LNCAP (cell line): ENCODE data around the gene HES6.

Source experiments
- CTCF ChIP-seq: fragments of 450-650 bp; IDR thresholded peaks from 2 replicates; pipeline ENCODE4 v1.5.1; 2017; ENCODE audit warnings: mild to moderate bottlenecking

HES6 gene

GRCh38 chr2:238278626-238279323 lies 38.9 kb upstream of the HES6 start:
- no peak for TF ChIP-seq CTCF

GRCh38 chr2:238277695-238278094 lies 37.9 kb upstream of the HES6 start:
- TF ChIP-seq CTCF, result no peak; the same call in 1 of the 2 replicates

GRCh38 chr2:238274152-238274865 lies 34.5 kb upstream of the HES6 start:
- no peak for TF ChIP-seq CTCF

GRCh38 chr2:238272156-238272555 lies 32.3 kb upstream of the HES6 start:
- TF ChIP-seq CTCF, result no peak

- no peak for TF ChIP-seq CTCF
Measured at GRCh38 chr2:238271061-238271554, 31.3 kb upstream of the HES6 start.

GRCh38 chr2:238270606-238271005 lies 30.8 kb upstream of the HES6 start:
- TF ChIP-seq CTCF, result no peak

GRCh38 chr2:238269741-238270140 lies 29.9 kb upstream of the HES6 start:
- no peak for TF ChIP-seq CTCF
